GM10248 (cell line): ENCODE results near the gene YPEL1.

Source experiments
- CTCF ChIA-PET: fragments of 300-600 bp; sonication (Branson Sonifier 250); formaldehyde crosslinking; extraction: SDS; loops from one replicate; lab custom pipeline; 2021; ENCODE audit warnings: antibody characterized with exemption; lab: Yijun Ruan, JAX
- POLR2A ChIA-PET: fragments of 350-650 bp; sonication (Branson Sonifier 250); formaldehyde crosslinking; extraction: SDS; loops from one replicate; lab custom pipeline; 2020; ENCODE audit warnings: antibody characterized with exemption; lab: Yijun Ruan, JAX
- DNase-seq: peaks from one replicate; pipeline ENCODE4 v3.0.0; 2012; ENCODE audit errors: extremely low spot score
- CTCF ChIP-seq: IDR thresholded peaks from 2 replicates; pipeline ENCODE4 v1.5.1; 2012; ENCODE audit warnings: mild to moderate bottlenecking, low read depth; ENCODE audit errors: extremely low read depth, missing control alignments, control extremely low read depth

YPEL1 gene

DNA sequence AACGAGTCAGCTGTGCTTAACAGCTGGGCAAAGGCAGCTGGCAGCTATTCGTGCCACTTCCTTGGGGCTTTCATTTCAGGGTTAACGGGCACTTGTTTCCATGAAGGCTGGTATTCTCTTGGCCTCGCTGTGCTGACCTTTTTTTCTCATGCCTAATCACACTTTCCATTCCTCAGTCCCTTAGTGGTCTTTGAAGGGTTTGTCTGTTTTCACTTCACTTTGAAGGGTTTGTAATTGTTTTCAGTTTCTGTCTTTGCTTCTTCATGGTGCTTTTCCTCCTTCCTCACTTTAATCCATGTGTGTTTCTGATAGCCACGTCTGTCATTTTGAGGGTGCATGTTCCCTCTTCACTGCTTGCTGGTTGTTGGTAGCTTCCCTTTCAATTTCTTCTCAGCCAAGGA lies 45.2 kb downstream of the YPEL1 start:
- peak; percentile 79 for DNase-seq
- POLR2A ChIA-PET: no interaction called here
- TF ChIP-seq CTCF: no peak
- CTCF ChIA-PET: interaction anchor here (1.3 to 1.6 kb wide), 2 partner anchors 11 to 44 kb away, joined by 3 read pairs; no protein-coding TSS in a partner anchor

GRCh38 chr22:21688706-21689381 lies 46.8 kb downstream of the YPEL1 start:
- ChIA-PET CTCF (no interaction called here), POLR2A (no interaction called here)
- DNase-seq: peak; percentile 53
- no peak for TF ChIP-seq CTCF

GRCh38 chr22:21688341-21688705 lies 47.3 kb downstream of the YPEL1 start:
- DNase-seq: no peak
- no peak for TF ChIP-seq CTCF
- ChIA-PET POLR2A (no interaction called here), CTCF (no interaction called here)

GRCh38 chr22:21687685-21688259 lies 47.8 kb downstream of the YPEL1 start:
- TF ChIP-seq CTCF: no peak
- ChIA-PET CTCF (interaction anchor here (0.9 kb wide), 1 partner anchor 59 kb away, joined by 3 read pairs; no protein-coding TSS in a partner anchor), POLR2A (no interaction called here)

GRCh38 chr22:21686634-21687393 lies 48.8 kb downstream of the YPEL1 start:
- DNase-seq: no peak
- no peak for TF ChIP-seq CTCF
- CTCF ChIA-PET: interaction anchor here (0.9 kb wide), 1 partner anchor 58 kb away, joined by 3 read pairs; no protein-coding TSS in a partner anchor
- POLR2A ChIA-PET: no interaction called here

More at GRCh38 chr22:21687685-21688259, 47.8 kb downstream of the YPEL1 start:
- no peak for DNase-seq

DNA sequence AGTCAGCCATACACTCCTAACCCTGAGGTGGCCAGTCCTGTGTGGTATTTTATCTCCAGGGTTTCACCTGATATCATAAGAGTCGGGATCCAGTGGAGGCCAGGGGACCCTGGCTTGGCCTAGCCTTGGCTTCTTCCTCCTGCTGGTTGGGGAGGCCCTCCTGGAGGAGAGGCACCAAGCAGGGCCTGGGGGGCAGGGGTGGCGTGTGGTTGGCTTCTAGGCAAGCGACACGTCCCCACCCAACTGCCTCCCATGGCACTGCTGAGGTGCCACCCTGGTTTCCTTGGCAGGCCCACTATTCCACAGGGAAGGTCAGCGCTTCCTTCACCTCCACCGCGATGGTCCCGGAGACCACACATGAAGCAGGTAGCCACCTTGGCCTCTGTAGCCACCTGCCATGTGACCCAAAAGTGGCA lies 49.4 kb downstream of the YPEL1 start:
- DNase-seq: no peak
- CTCF ChIA-PET: no interaction called here
- no peak for TF ChIP-seq CTCF
- POLR2A ChIA-PET: no interaction called here
